Fibroblast of lung (primary cell): Measurements from ENCODE around the gene TMEFF2. TPM values are rescaled to one million over a fixed set of nuclear protein-coding genes. Genes with fewer than 3 reads are reported as not detected.

Source experiments
- DNase-seq, 2 donors: peaks; one replicate each; pipeline versions ENCODE4 v3.0.0 to v3.0.0-alpha.2; 2010; ENCODE audit warnings: low read depth in 2 of 2
- H2AFZ ChIP-seq: 2 replicates; pipeline ENCODE4 v1.5.1; 2012; ENCODE audit warnings: low read length, control low read depth, inconsistent platforms
- H3K27ac ChIP-seq: 2 replicates; pipeline ENCODE4 v1.5.1; 2011; ENCODE audit warnings: low read length, control low read depth; ENCODE audit not compliant: insufficient read depth
- H3K27me3 ChIP-seq: 2 replicates; pipeline ENCODE4 v1.5.1; 2011; ENCODE audit warnings: mild to moderate bottlenecking, low read length; ENCODE audit not compliant: control insufficient read depth, insufficient read depth
- H3K36me3 ChIP-seq: 2 replicates; pipeline ENCODE4 v1.5.1; 2011; ENCODE audit warnings: low read length; ENCODE audit not compliant: control insufficient read depth, insufficient read depth
- H3K4me1 ChIP-seq: 2 replicates; pipeline ENCODE4 v1.5.1; 2011; ENCODE audit warnings: low read length; ENCODE audit not compliant: control insufficient read depth, insufficient read depth; ENCODE audit errors: extremely low read depth
- H3K4me2 ChIP-seq: 2 replicates; pipeline ENCODE4 v1.5.1; 2011; ENCODE audit warnings: low read length, control low read depth; ENCODE audit not compliant: insufficient read depth; ENCODE audit errors: extremely low read depth
- H3K4me3 ChIP-seq, 4 experiments: fragments of 200-600 bp in 1 of 4; sonication (generic) in 1 of 4; replicated peaks in 1 of 4; 2 replicates each; pipeline ENCODE4 v1.5.1; 2011 to 2016; ENCODE audit warnings: low read length in 4 of 4, low read depth in 3 of 4, mild to moderate bottlenecking in 3 of 4, control low read depth in 2 of 4, inconsistent platforms in 1 of 4, mixed read lengths in 1 of 4; ENCODE audit not compliant: insufficient read depth in 1 of 4; ENCODE audit errors: control extremely low read depth in 1 of 4
- H3K79me2 ChIP-seq: 2 replicates; pipeline ENCODE4 v1.5.1; 2012; ENCODE audit warnings: mild to moderate bottlenecking, low read length, inconsistent platforms; ENCODE audit not compliant: control insufficient read depth, insufficient read depth
- H3K9ac ChIP-seq: 2 replicates; pipeline ENCODE4 v1.5.1; 2011; ENCODE audit warnings: mild to moderate bottlenecking, low read length, control low read depth; ENCODE audit not compliant: insufficient read depth
- H3K9me3 ChIP-seq: 2 replicates; pipeline ENCODE4 v1.5.1; 2012; ENCODE audit warnings: low read depth, low read length; ENCODE audit not compliant: control insufficient read depth, insufficient read depth
- H4K20me1 ChIP-seq: 2 replicates; pipeline ENCODE4 v1.5.1; 2011; ENCODE audit warnings: low read length; ENCODE audit not compliant: control insufficient read depth, insufficient read depth; ENCODE audit errors: extremely low read depth
- CTCF ChIP-seq, 2 donors: IDR thresholded peaks in 1 of 2; conservative IDR thresholded peaks in 1 of 2; 1 replicate in 1 of 2; 2 replicates in 1 of 2; pipeline ENCODE4 v1.5.1; 2011 to 2012; ENCODE audit warnings: low read length in 2 of 2, control low read depth in 1 of 2, inconsistent platforms in 1 of 2, low read depth in 1 of 2, mild to moderate bottlenecking in 1 of 2
- EZH2 ChIP-seq: IDR thresholded peaks from 2 replicates; pipeline ENCODE4 v1.5.1; 2012; ENCODE audit warnings: low read length, control low read depth, mild to moderate bottlenecking; ENCODE audit errors: missing control alignments
- polyA plus RNA-seq, 2 donors: library from polyadenylated mRNA; depleted of rRNA in 1 of 2; stranded (reverse) in 1 of 2; unstranded in 1 of 2; fragments of >200 nt; gene quantifications; 2 replicates each; pipeline ENCODE4 v1.2.1, GENCODE V29; 2011 to 2012; ENCODE audit warnings: missing spikeins in 1 of 2
- total RNA-seq: library from RNA; depleted of rRNA; stranded (reverse); fragments of >200 nt; gene quantifications from 2 replicates; pipeline ENCODE4 v1.2.1, GENCODE V29; 2014

The TMEFF2 gene
- total and polyA plus RNA-seq, 2 donors (not counting 1 experiment from before 2014, with no cell fraction given): 0.33 to 0.87 TPM

GRCh38 chr2:192183296-192183695 is 11.4 kb downstream of the TMEFF2 start:
- TF ChIP-seq EZH2: no peak
- no peak for DNase-seq
- peaks cover 2% of the 10 kb centered on the region for H3K27me3 ChIP-seq
- no peak overlapping the region for H3K27ac ChIP-seq
- H3K4me3 ChIP-seq: no peak overlapping the region
- no peaks in the 10 kb centered on the region for H3K4me1 ChIP-seq
- H3K4me2 ChIP-seq: no peak overlapping the region
- no peaks in the 10 kb centered on the region for H3K36me3 ChIP-seq
- H2AFZ ChIP-seq: no peak overlapping the region
- H4K20me1 ChIP-seq: no peaks in the 10 kb centered on the region
- no peak overlapping the region for H3K9ac ChIP-seq
- no peaks in the 10 kb centered on the region for H3K9me3 ChIP-seq
- no peaks in the 10 kb centered on the region for H3K79me2 ChIP-seq

GRCh38 chr2:192166946-192167345 is 27.8 kb downstream of the TMEFF2 start:
- Histone ChIP-seq H3K4me3 (no peak overlapping the region), H3K27me3 (peaks cover 3% of the 10 kb centered on the region), H4K20me1 (no peaks in the 10 kb centered on the region), H3K4me1 (no peaks in the 10 kb centered on the region), H3K36me3 (no peaks in the 10 kb centered on the region), H3K9ac (no peak overlapping the region), H3K27ac (no peak overlapping the region), H3K4me2 (no peak overlapping the region), H3K9me3 (no peaks in the 10 kb centered on the region), H3K79me2 (no peaks in the 10 kb centered on the region), H2AFZ (no peak overlapping the region)
- TF ChIP-seq EZH2 (no peak), CTCF (conservative IDR thresholded peaks at IDR 0.05 in 1 of 2, IDR thresholded peaks at IDR 0.05 in 1 of 2; ENCODE audit: low read depth in 1 of 2, low read length in 2 of 2) (no peak)
- DNase-seq: no peak

GRCh38 chr2:192165842-192166241 is 28.9 kb downstream of the TMEFF2 start:
- Histone ChIP-seq H3K9ac (no peak overlapping the region), H3K4me3 (no peak overlapping the region), H3K4me2 (no peak overlapping the region), H4K20me1 (no peaks in the 10 kb centered on the region), H3K4me1 (no peaks in the 10 kb centered on the region), H3K27ac (no peak overlapping the region), H3K36me3 (no peaks in the 10 kb centered on the region), H3K27me3 (no peaks in the 10 kb centered on the region), H3K9me3 (no peaks in the 10 kb centered on the region), H3K79me2 (no peaks in the 10 kb centered on the region), H2AFZ (no peak overlapping the region)
- TF ChIP-seq CTCF (conservative IDR thresholded peaks at IDR 0.05 in 1 of 2, IDR thresholded peaks at IDR 0.05 in 1 of 2; ENCODE audit: low read depth in 1 of 2, low read length in 2 of 2) (no peak), EZH2 (no peak)
- DNase-seq: no peak
